Tibial nerve (tissue), 4 donors: Measurements from ENCODE around the gene KDM4C. TPM values are rescaled to one million over a fixed set of nuclear protein-coding genes. Genes with fewer than 3 reads are reported as not detected.

ENCODE experiments used
- DNase-seq, 2 donors: peaks; one replicate each; pipeline ENCODE4 v3.0.0-alpha.2; 2019; ENCODE audit warnings: low spot score in 2 of 2
- H3K27ac ChIP-seq, 4 donors: fragments of 200-600 bp; sonication (generic) in 3 of 4; one replicate each; pipeline ENCODE4 v1.5.1; 2017 to 2019; ENCODE audit warnings: mild to moderate bottlenecking in 1 of 4
- H3K27me3 ChIP-seq, 2 donors: fragments of 200-600 bp; sonication (generic) in 1 of 2; one replicate each; pipeline versions ENCODE4 v1.5.1 to v1.6.0; 2017 to 2019
- H3K36me3 ChIP-seq, 3 donors: fragments of 200-600 bp; sonication (generic); one replicate each; pipeline ENCODE4 v1.5.1; 2018 to 2019
- H3K4me1 ChIP-seq, 4 donors: fragments of 200-600 bp; sonication (generic) in 3 of 4; one replicate each; pipeline ENCODE4 v1.5.1; 2017 to 2019
- H3K4me3 ChIP-seq, 4 donors: fragments of 200-600 bp; sonication (generic) in 3 of 4; one replicate each; pipeline ENCODE4 v1.5.1; 2017 to 2019; ENCODE audit warnings: mild to moderate bottlenecking in 1 of 4, moderate library complexity in 1 of 4
- H3K9me3 ChIP-seq, 4 donors: fragments of 200-600 bp; sonication (generic) in 3 of 4; one replicate each; pipeline ENCODE4 v1.5.1; 2017 to 2019
- EP300 ChIP-seq, 2 donors: sonication (generic); formaldehyde crosslinking; IDR thresholded peaks; one replicate each; pipeline ENCODE4 v1.6.1; 2017; ENCODE audit warnings: antibody characterized with exemption in 2 of 2, mild to moderate bottlenecking in 1 of 2
- POLR2A ChIP-seq, 2 donors: fragments of 450-650 bp; IDR thresholded peaks; one replicate each; pipeline ENCODE4 v1.6.1; 2017; ENCODE audit warnings: antibody characterized with exemption in 2 of 2, mild to moderate bottlenecking in 2 of 2, moderate library complexity in 2 of 2
- WGBS, 2 donors: methylation state at CpG; one replicate each; pipeline ENCODE4 v1.1.5; 2018; 5-methylcytosine and 5-hydroxymethylcytosine counted together
- total RNA-seq, 4 donors: library from RNA; depleted of rRNA; stranded (reverse); fragments of >200 nt; gene quantifications; one replicate each; pipeline ENCODE4 v1.1.0, GENCODE V29; 2016
- TF ChIP-seq, protein P1 (sequence below), 5 experiments: fragments of 200-600 bp in 3 of 5; fragments of 450-650 bp in 2 of 5; sonication (generic) in 3 of 5; IDR thresholded peaks; one replicate each; pipeline ENCODE4 v1.5.1; 2016 to 2019; ENCODE audit warnings: antibody characterized with exemption in 5 of 5, mild to moderate bottlenecking in 3 of 5, moderate library complexity in 2 of 5

Gene KDM4C
- total RNA-seq, 4 donors from 2014 or later: 27.8 to 47.7 (median 38.1) TPM

DNA sequence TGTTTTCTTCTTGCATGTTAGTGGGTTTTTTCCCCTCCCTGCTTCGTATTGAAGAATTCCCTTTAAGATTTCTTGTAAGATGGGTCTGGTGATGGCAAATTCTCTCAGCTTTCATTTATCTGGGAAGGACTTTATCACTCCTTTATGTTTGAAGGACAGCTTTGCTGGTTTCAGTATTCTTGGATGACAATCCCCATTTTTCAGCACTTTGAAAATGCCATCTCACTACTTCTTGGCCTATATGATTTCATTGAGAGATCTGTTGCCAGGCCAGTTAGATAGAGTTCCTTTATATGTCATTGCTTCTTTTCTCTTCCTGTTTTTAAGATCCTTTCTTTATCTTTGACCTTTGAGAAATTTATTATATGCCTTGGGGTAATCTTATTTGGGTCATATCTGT, 106.3 kb downstream of the KDM4C start:
- no peak overlapping the region for H3K27ac ChIP-seq
- 89 to 90% methylated on average over 1 of the region's 1 CpG for WGBS, 2 donors
- H3K36me3 ChIP-seq: peaks cover 0 to 43% (median 0%) of the 10 kb centered on the region in 3 donors

DNA sequence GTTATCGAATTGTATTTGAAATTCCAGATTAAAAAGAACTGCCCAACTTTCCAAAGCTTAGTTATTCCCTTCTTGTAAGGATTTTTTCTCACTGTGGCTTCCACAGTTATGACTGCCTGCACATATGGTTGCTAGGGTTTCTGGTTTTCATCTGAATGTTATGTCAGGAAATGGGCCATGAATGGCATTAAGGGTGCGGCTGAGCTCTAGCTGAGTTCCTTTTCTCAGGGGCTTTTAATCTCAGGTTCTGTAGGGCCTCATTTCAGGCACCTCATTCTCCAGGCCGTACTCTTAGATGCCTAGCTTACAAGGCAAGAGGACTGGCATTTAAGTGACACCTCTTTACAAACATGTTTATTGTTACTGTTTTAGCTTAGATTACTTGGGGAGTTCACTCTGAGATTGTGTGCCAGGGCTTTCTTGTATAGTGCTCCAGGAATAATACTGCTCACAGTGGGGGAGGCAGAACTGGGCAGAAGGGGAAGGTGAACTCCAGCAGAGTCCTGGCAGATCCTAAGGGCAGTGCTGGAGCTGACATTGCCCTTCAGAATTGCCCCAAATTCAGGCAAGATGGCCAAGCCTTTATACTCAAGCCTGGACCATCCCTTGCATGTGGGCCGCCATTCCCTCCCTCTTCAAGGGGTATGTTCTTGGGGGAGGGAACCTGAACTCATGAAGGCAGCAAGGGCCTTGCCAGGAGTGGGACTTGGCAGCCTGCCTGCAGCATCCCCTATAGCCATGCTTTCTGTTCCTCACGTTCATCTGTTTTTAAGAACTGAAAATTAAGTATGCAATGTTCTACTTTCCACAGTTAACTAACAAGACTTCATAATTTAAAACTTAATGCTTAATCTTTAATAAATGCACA, 111.5 kb downstream of the KDM4C start:
- 82 to 85% methylated on average over 5 of the region's 5 CpGs for WGBS, 2 donors
- H3K27me3 ChIP-seq: no peaks in the 10 kb centered on the region
- H3K27ac ChIP-seq: no peak overlapping the region
- peaks cover 0 to 10% (median 0%) of the 10 kb centered on the region in 4 donors for H3K4me1 ChIP-seq
- H3K4me3 ChIP-seq: no peak overlapping the region
- TF ChIP-seq EP300 (IDR thresholded peaks at IDR 0.05) (no peak), POLR2A (IDR thresholded peaks at IDR 0.05) (no peak)
- DNase-seq: no peak
- peaks cover 0 to 19% (median 0%) of the 10 kb centered on the region in 3 donors for H3K36me3 ChIP-seq
- peaks cover 0 to 4% (median 2%) of the 10 kb centered on the region in 4 donors for H3K9me3 ChIP-seq

More for the DNA sequence above, 106.3 kb downstream of the KDM4C start:
- no peaks in the 10 kb centered on the region for H3K4me1 ChIP-seq
- H3K9me3 ChIP-seq: peaks cover 0 to 17% (median 6%) of the 10 kb centered on the region in 4 donors
- DNase-seq: no peak
- TF ChIP-seq EP300 (IDR thresholded peaks at IDR 0.05) (no peak), POLR2A (IDR thresholded peaks at IDR 0.05) (no peak)
- TF ChIP-seq, protein P1, sequence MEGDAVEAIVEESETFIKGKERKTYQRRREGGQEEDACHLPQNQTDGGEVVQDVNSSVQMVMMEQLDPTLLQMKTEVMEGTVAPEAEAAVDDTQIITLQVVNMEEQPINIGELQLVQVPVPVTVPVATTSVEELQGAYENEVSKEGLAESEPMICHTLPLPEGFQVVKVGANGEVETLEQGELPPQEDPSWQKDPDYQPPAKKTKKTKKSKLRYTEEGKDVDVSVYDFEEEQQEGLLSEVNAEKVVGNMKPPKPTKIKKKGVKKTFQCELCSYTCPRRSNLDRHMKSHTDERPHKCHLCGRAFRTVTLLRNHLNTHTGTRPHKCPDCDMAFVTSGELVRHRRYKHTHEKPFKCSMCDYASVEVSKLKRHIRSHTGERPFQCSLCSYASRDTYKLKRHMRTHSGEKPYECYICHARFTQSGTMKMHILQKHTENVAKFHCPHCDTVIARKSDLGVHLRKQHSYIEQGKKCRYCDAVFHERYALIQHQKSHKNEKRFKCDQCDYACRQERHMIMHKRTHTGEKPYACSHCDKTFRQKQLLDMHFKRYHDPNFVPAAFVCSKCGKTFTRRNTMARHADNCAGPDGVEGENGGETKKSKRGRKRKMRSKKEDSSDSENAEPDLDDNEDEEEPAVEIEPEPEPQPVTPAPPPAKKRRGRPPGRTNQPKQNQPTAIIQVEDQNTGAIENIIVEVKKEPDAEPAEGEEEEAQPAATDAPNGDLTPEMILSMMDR (IDR thresholded peaks at IDR 0.05): no peak
- H3K4me3 ChIP-seq: no peak overlapping the region
- H3K27me3 ChIP-seq: no peaks in the 10 kb centered on the region

DNA sequence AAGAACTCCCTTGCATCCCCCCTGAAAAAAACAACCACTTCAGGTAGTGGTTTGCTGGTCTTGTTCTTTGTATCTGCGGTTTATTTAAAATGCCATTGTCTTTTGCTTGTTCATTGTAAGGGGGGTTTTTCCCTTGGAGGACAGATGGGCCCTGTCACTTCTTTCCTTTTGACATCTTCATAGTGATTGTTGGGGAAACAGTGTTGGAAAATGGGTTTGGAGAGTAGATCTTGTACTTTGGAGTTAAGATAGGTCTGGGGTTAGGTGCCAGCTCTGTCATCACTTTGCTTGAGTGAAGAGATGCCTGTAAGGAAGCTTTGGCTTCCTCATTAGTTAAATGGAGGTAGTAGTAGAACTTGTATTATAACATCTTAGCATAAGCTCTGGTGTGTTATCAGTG, 112.4 kb downstream of the KDM4C start:
- peaks cover 0 to 15% (median 0%) of the 10 kb centered on the region in 3 donors for H3K36me3 ChIP-seq

DNA sequence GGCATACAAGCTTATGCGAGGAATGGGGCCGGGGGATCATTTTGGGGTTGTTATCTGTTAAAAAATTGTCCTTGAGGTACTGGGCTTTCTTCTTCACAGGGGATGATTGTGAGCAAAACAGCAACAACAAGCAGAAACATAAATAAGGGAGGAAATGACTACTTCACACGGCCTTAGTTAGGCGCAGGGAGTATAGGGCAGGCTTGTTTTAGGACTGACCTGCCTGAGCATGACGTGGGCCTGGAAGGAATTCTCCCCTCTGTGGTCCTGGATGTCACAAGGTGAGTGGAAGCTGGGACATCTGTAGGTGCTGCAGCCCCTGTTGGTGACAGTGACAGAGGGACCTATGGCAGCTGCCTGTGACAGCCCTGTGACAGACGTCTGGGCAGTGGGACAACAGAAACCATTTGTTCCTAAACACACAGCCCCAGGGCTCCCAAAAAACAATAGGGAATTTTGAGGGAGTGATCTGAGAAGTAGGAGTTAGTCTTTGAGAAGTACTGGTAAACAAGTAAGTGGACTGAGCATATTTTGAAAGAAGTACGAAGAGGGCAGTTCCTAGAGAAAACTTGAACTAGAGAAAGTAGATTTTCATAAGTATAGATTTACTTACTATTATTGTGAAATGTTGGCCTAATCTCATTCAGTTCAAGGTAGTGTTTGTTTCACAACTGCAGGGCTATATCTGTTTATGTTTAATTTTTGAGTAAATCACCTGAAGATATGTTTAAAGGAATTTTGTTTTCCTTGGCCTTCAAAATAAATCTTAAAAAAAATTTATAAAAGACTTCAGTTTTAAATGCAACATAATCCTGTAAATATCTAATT, 113.1 kb downstream of the KDM4C start:
- peaks cover 0 to 10% (median 0%) of the 10 kb centered on the region in 4 donors for H3K4me1 ChIP-seq
- no peak overlapping the region for H3K27ac ChIP-seq
- no peaks in the 10 kb centered on the region for H3K27me3 ChIP-seq
- DNase-seq: no peak
- H3K4me3 ChIP-seq: no peak overlapping the region
- no peaks in the 10 kb centered on the region for H3K9me3 ChIP-seq
- peaks cover 0 to 12% (median 0%) of the 10 kb centered on the region in 3 donors for H3K36me3 ChIP-seq
- TF ChIP-seq EP300 (IDR thresholded peaks at IDR 0.05) (no peak), POLR2A (IDR thresholded peaks at IDR 0.05) (no peak)
- TF ChIP-seq, protein P1 (IDR thresholded peaks at IDR 0.05): no peak
- 72 to 76% methylated on average over 7 of the region's 7 CpGs for WGBS, 2 donors

More for the DNA sequence above, 112.4 kb downstream of the KDM4C start:
- no peaks in the 10 kb centered on the region for H3K27me3 ChIP-seq
- WGBS, 2 donors: 95 to 100% methylated on average over 1 of the region's 1 CpG
- H3K27ac ChIP-seq: no peak overlapping the region
- H3K4me1 ChIP-seq: peaks cover 0 to 10% (median 0%) of the 10 kb centered on the region in 4 donors
- no peak for DNase-seq
- no peak overlapping the region for H3K4me3 ChIP-seq
- TF ChIP-seq EP300 (IDR thresholded peaks at IDR 0.05) (no peak), POLR2A (IDR thresholded peaks at IDR 0.05) (no peak)
- TF ChIP-seq, protein P1 (IDR thresholded peaks at IDR 0.05): no peak
- H3K9me3 ChIP-seq: no peaks in the 10 kb centered on the region

DNA sequence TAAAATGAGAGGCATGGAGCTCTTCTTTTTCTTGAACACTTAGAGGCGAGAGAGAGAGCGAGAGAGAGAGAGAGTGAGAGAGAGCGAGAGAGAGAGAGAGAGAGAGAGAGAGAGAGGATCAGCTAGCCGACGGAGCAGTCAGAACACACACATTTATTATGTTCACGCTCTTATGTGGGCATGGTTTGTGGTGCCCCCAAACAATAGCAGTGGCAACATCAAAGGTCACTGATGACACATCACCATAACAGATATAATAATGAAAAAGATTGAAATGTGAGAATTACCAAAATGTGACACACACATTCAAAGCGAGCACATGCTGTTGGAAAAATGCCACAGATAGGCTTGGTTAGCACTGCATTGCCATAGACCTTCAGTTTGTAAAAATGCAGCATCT, 116.1 kb downstream of the KDM4C start:
- no peak overlapping the region for H3K27ac ChIP-seq
- no peak for TF ChIP-seq POLR2A (IDR thresholded peaks at IDR 0.05)
- TF ChIP-seq, protein P1 (IDR thresholded peaks at IDR 0.05): peak in 3 of 5 experiments; percentile 9 to 89 (median 47)
- WGBS, 2 donors: 39 to 44% methylated on average over 7 of the region's 7 CpGs
- no peaks in the 10 kb centered on the region for H3K27me3 ChIP-seq
- no peaks in the 10 kb centered on the region for H3K9me3 ChIP-seq
- DNase-seq: no peak
- H3K4me1 ChIP-seq: peaks cover 0 to 15% (median 0%) of the 10 kb centered on the region in 4 donors
- no peaks in the 10 kb centered on the region for H3K36me3 ChIP-seq
- H3K4me3 ChIP-seq: no peak overlapping the region
